GOT3 (cell line): Measurements from ENCODE around the gene HNRNPF.
"Not testable (repeated sequence)": the region's sequence is repeated elsewhere in the genome, so short reads cannot be mapped to it uniquely, and the experiment has no call there.

Experiments
- DNase-seq: peaks from one replicate; lab custom pipeline; 2025; ENCODE audit warnings: mixed read lengths; lab: John Stamatoyannopoulos, UW

Gene HNRNPF

GRCh38 chr10:43348511-43349312 is 60.3 kb downstream of the HNRNPF start:
- DNase-seq = peak; percentile 64

- no peak for DNase-seq
Observed at GRCh38 chr10:43347997-43348396, 61.0 kb downstream of the HNRNPF start.

- DNase-seq = no peak
Observed at GRCh38 chr10:43344051-43344450, 64.9 kb downstream of the HNRNPF start.

- DNase-seq = no peak
Observed at GRCh38 chr10:43343126-43343525, 65.9 kb downstream of the HNRNPF start.

GRCh38 chr10:43342279-43343125 is 66.5 kb downstream of the HNRNPF start:
- no peak for DNase-seq

GRCh38 chr10:43341450-43341849 is 67.5 kb downstream of the HNRNPF start:
- DNase-seq = no peak

- no peak for DNase-seq
Observed at GRCh38 chr10:43340619-43341018, 68.4 kb downstream of the HNRNPF start.

- DNase-seq = no peak
Observed at GRCh38 chr10:43340101-43340500, 68.9 kb downstream of the HNRNPF start.

- no peak for DNase-seq
Observed at GRCh38 chr10:43339136-43339535, 69.8 kb downstream of the HNRNPF start.

- no peak for DNase-seq
Observed at GRCh38 chr10:43338117-43338516, 70.9 kb downstream of the HNRNPF start.

- DNase-seq = not testable (repeated sequence)
Observed at GRCh38 chr10:43337536-43337935, 71.5 kb downstream of the HNRNPF start.

- no peak for DNase-seq
Observed at GRCh38 chr10:43336641-43337318, 72.2 kb downstream of the HNRNPF start.

GRCh38 chr10:43336061-43336460 is 72.9 kb downstream of the HNRNPF start:
- no peak for DNase-seq
